HUDEP-2 (cell line): Measurements from ENCODE around the gene MYT1.

ENCODE experiments used
- DNase-seq, 76 experiments: peaks; one replicate each; lab custom pipeline; 2025; ENCODE audit not compliant: unreplicated experiment in 76 of 76; lab: John Stamatoyannopoulos, UW

The MYT1 gene

GRCh38 chr20:64188091-64188490, 23.8 kb downstream of the MYT1 start:
- no peak for DNase-seq

DNA sequence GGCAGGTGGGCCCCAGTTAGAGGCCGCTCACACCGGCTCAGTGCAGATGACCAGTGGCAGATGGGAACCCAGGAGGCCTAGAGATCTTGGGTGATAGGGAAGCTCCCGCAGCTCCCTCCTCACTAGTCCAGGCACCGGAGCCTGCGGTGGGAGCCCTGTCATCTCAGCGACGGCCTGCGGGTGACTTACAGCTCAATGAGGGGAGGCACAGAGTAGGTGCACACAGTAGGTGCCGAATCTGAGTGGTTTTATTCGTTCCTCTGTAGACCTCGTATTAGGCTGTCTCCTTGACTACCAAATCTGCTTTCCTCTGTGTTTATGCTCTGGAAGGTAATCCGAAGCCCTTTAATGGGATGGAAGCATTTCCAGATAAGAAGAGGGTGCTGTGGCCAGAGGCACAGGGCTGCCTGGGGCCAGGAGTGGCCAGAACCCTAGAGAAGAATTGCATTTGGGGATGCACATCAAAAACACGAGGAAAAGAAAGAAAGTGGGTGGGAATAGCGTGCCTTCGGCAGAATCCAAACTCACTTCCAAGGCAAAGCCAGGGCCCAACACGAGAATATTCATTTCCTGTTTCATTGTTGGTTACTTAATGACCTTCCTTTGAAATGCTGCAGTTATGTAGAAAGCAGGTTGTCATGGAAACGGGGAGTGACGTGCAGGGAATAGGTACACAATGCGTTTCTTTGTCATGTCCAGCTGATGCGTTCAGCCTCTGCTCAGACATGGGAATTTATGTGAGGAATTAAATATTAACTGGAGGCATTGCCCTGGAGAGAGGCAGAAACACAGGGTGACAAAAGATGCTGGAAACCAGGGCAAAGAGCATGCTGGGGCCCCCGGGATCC, 24.7 kb downstream of the MYT1 start:
- no peak for DNase-seq

DNA sequence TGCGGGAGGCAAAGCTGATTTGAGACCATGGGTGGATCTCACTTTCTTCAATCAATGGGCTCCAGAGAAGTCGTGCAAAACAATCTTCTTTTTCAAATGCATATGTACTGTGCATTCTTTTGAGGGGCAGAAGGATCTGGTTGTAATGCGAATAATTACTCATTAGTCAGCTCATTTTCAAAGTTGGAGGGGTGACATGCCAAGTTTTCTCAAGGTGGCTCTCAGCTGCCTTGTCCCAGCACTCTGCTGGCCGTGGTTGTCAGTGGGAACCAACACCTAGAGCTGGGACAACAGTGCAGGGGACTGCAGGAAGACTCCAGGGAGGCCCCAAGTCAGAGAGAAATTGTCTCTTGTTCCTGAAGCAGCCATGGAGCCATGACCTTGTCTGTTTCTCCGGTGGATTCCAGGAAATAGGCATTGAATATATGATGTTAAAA, 25.3 kb downstream of the MYT1 start:
- DNase-seq: no peak

DNA sequence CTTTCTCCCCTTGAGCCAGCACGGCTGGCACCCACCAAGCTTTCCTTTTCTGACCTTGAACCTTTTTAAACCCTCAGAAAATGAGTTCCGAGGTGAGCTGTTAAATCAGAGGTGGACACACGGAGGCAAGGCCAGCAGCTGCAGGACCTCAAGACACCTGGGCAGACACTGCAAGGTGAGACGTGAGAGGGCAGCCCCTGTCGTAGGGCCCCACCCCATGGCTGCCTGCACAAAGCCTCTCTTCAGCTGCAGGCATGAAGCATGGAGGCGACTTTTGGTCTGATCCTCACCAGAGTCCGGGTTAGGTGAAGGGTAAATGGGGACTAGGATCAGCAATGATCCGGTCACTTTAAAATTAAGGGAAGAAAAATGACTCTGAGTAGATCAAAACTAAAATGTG, 25.7 kb downstream of the MYT1 start:
- DNase-seq: no peak

DNA sequence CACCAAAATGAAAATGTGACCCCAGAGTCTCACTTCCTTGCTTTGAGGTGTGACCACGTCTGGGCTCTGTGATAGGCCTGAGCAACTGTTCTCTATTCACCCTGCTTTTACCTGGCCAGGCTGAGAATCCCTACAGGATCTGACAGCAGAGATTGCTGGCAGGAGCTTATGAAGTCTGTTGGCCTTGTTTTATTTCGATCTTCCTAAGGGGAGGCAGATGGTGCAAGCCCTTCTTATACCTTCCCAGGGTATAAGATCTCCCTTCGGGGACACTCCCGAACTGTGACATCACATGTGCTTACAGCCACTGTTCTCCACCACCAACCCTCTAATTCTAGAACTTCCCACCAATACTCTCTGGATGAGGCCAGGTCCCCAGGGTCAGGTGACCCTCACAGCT, 26.8 kb downstream of the MYT1 start:
- DNase-seq: no peak

DNA sequence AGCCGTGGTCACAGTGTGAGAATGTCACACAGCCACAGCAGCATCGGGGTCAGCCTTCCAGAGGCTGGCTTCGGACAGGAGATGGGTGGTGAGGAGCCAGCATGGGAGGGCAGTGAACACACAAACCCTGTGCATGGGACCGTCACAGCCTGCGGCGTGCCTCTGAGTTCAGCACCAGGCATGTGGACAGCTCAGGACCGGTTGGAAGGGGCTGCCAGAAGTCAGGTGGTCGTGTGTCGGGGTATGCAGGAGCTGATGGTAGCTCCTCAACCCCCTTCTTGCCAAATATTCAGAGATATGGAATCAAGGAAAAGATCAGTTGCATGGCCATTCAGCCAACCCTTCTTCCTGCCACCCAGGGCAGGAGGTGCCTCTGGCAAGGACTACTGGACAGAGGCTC, 28.2 kb downstream of the MYT1 start:
- DNase-seq: no peak

DNA sequence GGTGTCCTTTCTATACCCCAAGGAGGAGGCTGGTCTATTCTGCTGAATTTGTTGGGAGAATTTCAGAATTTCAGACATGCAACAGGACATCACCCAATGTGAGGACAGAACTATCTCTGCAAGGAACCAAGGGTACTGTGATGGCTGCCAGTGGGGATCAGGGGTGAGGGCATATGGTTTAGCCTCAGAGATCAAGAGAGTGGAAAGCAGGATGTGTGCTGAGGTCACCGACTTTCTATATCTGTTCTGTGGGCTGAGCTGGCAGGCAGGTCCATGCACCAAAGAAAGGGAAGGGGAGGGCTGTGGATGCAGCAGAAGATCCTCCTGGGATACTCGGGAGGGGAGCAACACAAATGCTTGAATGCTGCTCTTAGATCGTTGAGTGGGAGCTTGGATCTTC, 28.8 kb downstream of the MYT1 start:
- no peak for DNase-seq

GRCh38 chr20:64194269-64194668, 30.0 kb downstream of the MYT1 start:
- no peak for DNase-seq

DNA sequence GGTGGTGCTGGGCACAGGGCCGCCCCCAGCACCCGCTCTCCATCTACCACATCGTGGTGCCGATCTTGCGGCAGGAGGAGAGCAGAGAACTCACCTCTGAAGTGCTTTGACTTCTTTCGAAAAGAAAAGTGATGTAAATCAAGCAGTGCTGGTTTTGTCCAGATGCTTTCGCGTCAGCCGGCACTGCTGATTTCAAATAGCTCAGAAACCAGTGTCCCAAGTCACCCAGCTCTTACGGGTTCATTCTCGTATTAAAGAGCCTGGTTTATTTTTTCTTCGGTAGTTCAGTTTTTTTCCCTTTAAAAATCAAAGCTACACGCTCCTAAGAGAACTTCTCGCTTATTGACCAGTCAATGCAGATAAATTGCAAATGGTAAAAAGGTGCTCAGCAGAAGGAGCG, 32.1 kb downstream of the MYT1 start:
- DNase-seq: no peak

DNA sequence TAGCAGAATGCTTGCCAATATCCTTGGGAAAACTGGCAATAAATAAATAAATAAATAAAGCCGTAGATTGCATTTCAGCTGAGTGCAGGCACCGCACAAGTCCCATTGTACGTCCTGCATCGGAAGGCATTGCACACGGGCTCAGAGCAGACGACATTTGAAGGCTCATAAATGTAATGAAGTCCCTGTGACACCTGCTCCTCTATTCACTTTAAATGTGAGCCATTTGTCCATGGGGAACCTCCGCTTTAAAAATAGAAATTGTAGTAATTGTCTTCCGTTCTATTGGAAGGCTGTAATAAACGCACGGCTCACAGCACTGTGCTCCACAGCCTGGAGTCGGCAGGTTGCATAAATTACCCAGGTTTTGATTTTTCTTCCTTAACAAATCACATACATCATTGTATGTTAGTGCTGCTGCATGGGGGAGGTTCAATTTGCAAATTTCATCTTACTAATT, 32.6 kb downstream of the MYT1 start:
- DNase-seq: no peak

- DNase-seq: no peak
Observed at GRCh38 chr20:64198347-64198746, 34.1 kb downstream of the MYT1 start.

DNA sequence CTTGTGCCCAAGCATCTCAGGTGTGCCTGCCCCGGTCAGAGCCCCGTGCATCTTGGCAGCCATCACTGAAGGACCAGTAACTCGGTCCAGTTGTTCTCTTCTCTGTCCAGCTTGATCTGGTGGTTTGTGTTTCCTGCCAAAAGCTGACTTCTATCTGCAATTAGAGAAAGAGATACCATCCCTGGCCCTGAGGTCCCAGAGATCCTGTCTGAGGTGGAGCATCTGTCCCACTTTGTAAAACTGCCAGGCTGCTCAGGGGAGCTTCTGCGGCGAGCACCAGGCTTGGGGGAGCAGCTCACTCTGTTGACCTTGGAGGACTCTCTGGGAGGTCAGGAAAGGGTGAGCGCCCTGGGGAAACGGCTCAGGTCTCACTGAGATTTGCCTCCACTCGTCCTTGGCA, 35.1 kb downstream of the MYT1 start:
- DNase-seq: no peak

DNA sequence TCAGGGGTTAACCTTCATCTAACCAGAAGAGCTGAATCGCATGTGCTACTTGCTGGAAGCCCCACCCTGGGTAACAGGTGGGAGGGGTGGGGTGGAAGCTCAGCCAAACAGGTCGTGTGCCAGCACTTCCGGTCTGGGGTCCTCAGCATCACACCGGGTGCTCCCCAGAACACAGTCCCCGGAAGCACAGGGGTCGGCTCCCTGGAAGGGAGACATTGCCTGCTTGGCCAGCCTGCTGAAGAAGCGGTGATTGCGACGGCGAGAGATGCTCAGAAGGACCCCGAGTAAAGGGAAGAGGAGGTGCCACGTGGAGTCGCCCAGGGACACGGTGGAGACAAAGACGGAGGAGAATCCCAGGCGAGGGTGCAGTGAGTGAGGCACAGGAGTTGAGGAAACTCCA, 36.5 kb downstream of the MYT1 start:
- no peak for DNase-seq

DNA sequence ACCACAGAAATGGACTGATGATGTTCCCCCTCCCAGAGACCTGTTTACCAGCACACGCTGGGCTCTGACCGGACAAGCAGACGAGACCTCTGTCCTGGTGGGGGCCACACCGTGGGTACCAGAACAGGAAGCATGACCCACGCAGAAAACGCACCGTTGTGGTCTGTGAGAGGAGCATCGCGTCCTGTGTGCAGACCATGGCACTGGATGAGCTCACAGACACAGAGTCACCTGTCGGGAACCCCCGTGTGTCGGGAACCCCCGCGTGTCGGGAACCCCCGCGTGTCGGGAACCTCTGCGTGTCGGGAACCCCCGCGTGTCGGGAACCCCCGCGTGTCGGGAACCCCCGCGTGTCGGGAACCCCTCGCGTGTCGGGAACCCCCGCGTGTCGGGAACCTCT, 37.4 kb downstream of the MYT1 start:
- no peak for DNase-seq

- no peak for DNase-seq
Observed at GRCh38 chr20:64203037-64203777, 39.0 kb downstream of the MYT1 start.

GRCh38 chr20:64205611-64206026, 41.4 kb downstream of the MYT1 start:
- no peak for DNase-seq

- no peak for DNase-seq
Observed at GRCh38 chr20:64206614-64207013, 42.4 kb downstream of the MYT1 start.

GRCh38 chr20:64207641-64208590, 43.7 kb downstream of the MYT1 start:
- DNase-seq: no peak

GRCh38 chr20:64209148-64209547, 44.9 kb downstream of the MYT1 start:
- no peak for DNase-seq

- no peak for DNase-seq
Observed at GRCh38 chr20:64210656-64211369, 46.6 kb downstream of the MYT1 start.
